HepG2 (cell line): ENCODE data around the gene ABHD11. TPM values are rescaled to one million over a fixed set of nuclear protein-coding genes. Genes with fewer than 3 reads are reported as not detected.

Experiments
- ASH2L ChIP-seq: fragments of 300-600, 200-600 bp; sonication (generic); IDR thresholded peaks from 2 replicates; pipeline ENCODE4 v1.7.0; 2017; ENCODE audit warnings: low read depth, mild to moderate bottlenecking, moderate library complexity, mixed read lengths, low read length; ENCODE audit not compliant: insufficient read length
- CHCHD3 ChIP-seq: sonication (generic); formaldehyde crosslinking; IDR thresholded peaks from 2 replicates; pipeline ENCODE4 v1.8.0; 2022; ENCODE audit warnings: mild to moderate bottlenecking, missing genetic modification reagents, moderate library complexity
- DMTF1 ChIP-seq: sonication (generic); formaldehyde crosslinking; IDR thresholded peaks from 2 replicates; pipeline ENCODE4 v1.4.0; 2020; ENCODE audit warnings: mild to moderate bottlenecking, missing genetic modification reagents
- FOXK2 ChIP-seq: fragments of 450-650 bp; IDR thresholded peaks from 2 replicates; pipeline ENCODE4 v1.6.1; 2016
- FOXP4 ChIP-seq: sonication (generic); formaldehyde crosslinking; IDR thresholded peaks from 2 replicates; pipeline ENCODE4 v1.4.0; 2020; ENCODE audit warnings: missing genetic modification reagents
- KDM5A ChIP-seq: fragments of 200-600 bp; sonication (generic); IDR thresholded peaks from 2 replicates; pipeline ENCODE4 v1.7.0; 2018; ENCODE audit warnings: antibody characterized with exemption, mild to moderate bottlenecking, low read length, borderline replicate concordance
- NCOA1 ChIP-seq: sonication (generic); formaldehyde crosslinking; IDR thresholded peaks from 2 replicates; pipeline ENCODE4 v1.9.0; 2021; ENCODE audit warnings: missing genetic modification reagents
- NR2C2 ChIP-seq: sonication (generic); formaldehyde crosslinking; IDR thresholded peaks from 2 replicates; pipeline ENCODE4 v1.4.0; 2020; ENCODE audit warnings: missing genetic modification reagents, mild to moderate bottlenecking, moderate library complexity, borderline replicate concordance
- PRPF4 ChIP-seq: fragments of 200-400 bp; formaldehyde crosslinking; IDR thresholded peaks from 2 replicates; pipeline ENCODE4 v1.6.1; 2016; ENCODE audit warnings: low read length, low read depth; ENCODE audit not compliant: poor library complexity, severe bottlenecking
- ZBTB7A ChIP-seq: sonication (generic); formaldehyde crosslinking; IDR thresholded peaks from 2 replicates; pipeline ENCODE4 v1.8.0; 2022; ENCODE audit warnings: mild to moderate bottlenecking, missing genetic modification reagents
- ZNF260 ChIP-seq: sonication (generic); formaldehyde crosslinking; IDR thresholded peaks from 2 replicates; pipeline ENCODE4 v1.4.0; 2020; ENCODE audit warnings: missing genetic modification reagents, low read depth, mild to moderate bottlenecking, borderline replicate concordance
- ZNF451 ChIP-seq: sonication (generic); formaldehyde crosslinking; IDR thresholded peaks from 2 replicates; pipeline ENCODE4 v1.5.0; 2020; ENCODE audit warnings: mild to moderate bottlenecking, missing genetic modification reagents
- polyA plus RNA-seq, 8 experiments: library from polyadenylated mRNA; depleted of rRNA in 3 of 8; stranded (reverse) in 7 of 8; unstranded in 1 of 8; fragments of >200 nt; fragmentation: Illumina TruSeq in 4 of 8; extraction: Trizol in 4 of 8; gene quantifications; 2 replicates each; pipeline versions ENCODE4 v1.2.1 to v1.2.3, GENCODE V29; 2011 to 2016; ENCODE audit warnings: low read depth in 4 of 8, missing spikeins in 1 of 8, mixed read lengths in 1 of 8; ENCODE audit not compliant: insufficient read depth in 1 of 8
- total RNA-seq, 5 experiments: library from RNA; depleted of rRNA; stranded (reverse); fragments of >200 nt; fragmentation: Illumina TruSeq; extraction: Trizol; gene quantifications; 2 replicates each; pipeline ENCODE4 v1.2.3, GENCODE V29; 2016; ENCODE audit warnings: low read depth in 1 of 5
- TF ChIP-seq, protein P1 (sequence below): sonication (generic); formaldehyde crosslinking; IDR thresholded peaks from 2 replicates; pipeline ENCODE4 v1.9.0; 2021; ENCODE audit warnings: mild to moderate bottlenecking, missing genetic modification reagents
- TF ChIP-seq, protein P2 (sequence below): IDR thresholded peaks from 2 replicates; pipeline ENCODE4 v1.6.1; 2016; ENCODE audit warnings: mild to moderate bottlenecking
- TF ChIP-seq, protein P3 (sequence below): IDR thresholded peaks from 2 replicates; pipeline ENCODE4 v1.6.1; 2016; ENCODE audit warnings: mild to moderate bottlenecking, missing biosample characterization, missing genetic modification reagents

The ABHD11 gene
- total and polyA plus RNA-seq, 2 of the 13 experiments (the other 11 are each of a cell fraction or from before 2014, with no cell fraction given) = 7.0 to 8.1 TPM

GRCh38 chr7:73773700-73774517, 35.3 kb upstream of the ABHD11 start (continued):
- TF ChIP-seq NCOA1 (no peak), DMTF1 (CRISPR knock-in tag) (no peak), NR2C2 (CRISPR knock-in tag) (no peak), CHCHD3 (CRISPR knock-in tag) (no peak), PRPF4 (no peak), KDM5A (no peak), ZBTB7A (CRISPR knock-in tag) (no peak), ZNF451 (CRISPR knock-in tag) (no peak), ZNF260 (CRISPR knock-in tag) (no peak), ASH2L (no peak), FOXP4 (no peak), FOXK2 (no peak)
- TF ChIP-seq, protein P1, sequence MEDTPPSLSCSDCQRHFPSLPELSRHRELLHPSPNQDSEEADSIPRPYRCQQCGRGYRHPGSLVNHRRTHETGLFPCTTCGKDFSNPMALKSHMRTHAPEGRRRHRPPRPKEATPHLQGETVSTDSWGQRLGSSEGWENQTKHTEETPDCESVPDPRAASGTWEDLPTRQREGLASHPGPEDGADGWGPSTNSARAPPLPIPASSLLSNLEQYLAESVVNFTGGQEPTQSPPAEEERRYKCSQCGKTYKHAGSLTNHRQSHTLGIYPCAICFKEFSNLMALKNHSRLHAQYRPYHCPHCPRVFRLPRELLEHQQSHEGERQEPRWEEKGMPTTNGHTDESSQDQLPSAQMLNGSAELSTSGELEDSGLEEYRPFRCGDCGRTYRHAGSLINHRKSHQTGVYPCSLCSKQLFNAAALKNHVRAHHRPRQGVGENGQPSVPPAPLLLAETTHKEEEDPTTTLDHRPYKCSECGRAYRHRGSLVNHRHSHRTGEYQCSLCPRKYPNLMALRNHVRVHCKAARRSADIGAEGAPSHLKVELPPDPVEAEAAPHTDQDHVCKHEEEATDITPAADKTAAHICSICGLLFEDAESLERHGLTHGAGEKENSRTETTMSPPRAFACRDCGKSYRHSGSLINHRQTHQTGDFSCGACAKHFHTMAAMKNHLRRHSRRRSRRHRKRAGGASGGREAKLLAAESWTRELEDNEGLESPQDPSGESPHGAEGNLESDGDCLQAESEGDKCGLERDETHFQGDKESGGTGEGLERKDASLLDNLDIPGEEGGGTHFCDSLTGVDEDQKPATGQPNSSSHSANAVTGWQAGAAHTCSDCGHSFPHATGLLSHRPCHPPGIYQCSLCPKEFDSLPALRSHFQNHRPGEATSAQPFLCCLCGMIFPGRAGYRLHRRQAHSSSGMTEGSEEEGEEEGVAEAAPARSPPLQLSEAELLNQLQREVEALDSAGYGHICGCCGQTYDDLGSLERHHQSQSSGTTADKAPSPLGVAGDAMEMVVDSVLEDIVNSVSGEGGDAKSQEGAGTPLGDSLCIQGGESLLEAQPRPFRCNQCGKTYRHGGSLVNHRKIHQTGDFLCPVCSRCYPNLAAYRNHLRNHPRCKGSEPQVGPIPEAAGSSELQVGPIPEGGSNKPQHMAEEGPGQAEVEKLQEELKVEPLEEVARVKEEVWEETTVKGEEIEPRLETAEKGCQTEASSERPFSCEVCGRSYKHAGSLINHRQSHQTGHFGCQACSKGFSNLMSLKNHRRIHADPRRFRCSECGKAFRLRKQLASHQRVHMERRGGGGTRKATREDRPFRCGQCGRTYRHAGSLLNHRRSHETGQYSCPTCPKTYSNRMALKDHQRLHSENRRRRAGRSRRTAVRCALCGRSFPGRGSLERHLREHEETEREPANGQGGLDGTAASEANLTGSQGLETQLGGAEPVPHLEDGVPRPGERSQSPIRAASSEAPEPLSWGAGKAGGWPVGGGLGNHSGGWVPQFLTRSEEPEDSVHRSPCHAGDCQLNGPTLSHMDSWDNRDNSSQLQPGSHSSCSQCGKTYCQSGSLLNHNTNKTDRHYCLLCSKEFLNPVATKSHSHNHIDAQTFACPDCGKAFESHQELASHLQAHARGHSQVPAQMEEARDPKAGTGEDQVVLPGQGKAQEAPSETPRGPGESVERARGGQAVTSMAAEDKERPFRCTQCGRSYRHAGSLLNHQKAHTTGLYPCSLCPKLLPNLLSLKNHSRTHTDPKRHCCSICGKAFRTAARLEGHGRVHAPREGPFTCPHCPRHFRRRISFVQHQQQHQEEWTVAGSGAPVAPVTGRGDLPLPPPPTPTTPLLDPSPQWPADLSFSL (CRISPR knock-in tag) = no peak
- TF ChIP-seq, protein P2, sequence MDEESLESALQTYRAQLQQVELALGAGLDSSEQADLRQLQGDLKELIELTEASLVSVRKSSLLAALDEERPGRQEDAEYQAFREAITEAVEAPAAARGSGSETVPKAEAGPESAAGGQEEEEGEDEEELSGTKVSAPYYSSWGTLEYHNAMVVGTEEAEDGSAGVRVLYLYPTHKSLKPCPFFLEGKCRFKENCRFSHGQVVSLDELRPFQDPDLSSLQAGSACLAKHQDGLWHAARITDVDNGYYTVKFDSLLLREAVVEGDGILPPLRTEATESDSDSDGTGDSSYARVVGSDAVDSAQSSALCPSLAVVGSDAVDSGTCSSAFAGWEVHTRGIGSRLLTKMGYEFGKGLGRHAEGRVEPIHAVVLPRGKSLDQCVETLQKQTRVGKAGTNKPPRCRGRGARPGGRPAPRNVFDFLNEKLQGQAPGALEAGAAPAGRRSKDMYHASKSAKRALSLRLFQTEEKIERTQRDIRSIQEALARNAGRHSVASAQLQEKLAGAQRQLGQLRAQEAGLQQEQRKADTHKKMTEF = no peak
- TF ChIP-seq, protein P3, sequence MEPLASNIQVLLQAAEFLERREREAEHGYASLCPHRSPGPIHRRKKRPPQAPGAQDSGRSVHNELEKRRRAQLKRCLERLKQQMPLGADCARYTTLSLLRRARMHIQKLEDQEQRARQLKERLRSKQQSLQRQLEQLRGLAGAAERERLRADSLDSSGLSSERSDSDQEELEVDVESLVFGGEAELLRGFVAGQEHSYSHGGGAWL (CRISPR knock-in tag) = no peak
